ENCODE data around the gene DLG1.
"Not testable (repeated sequence)": the region's sequence is repeated elsewhere in the genome, so short reads cannot be mapped to it uniquely, and the experiment has no call there.

GRCh38 chr3:197193759-197194158, 104.7 kb downstream of the DLG1 start:
- TF ChIP-seq POLR2A, CTCF (IDR thresholded peaks at IDR 0.05): not testable (repeated sequence)

Data from adrenal gland (tissue), 5 donors.